ENCODE results near the gene BIRC2.

DNA sequence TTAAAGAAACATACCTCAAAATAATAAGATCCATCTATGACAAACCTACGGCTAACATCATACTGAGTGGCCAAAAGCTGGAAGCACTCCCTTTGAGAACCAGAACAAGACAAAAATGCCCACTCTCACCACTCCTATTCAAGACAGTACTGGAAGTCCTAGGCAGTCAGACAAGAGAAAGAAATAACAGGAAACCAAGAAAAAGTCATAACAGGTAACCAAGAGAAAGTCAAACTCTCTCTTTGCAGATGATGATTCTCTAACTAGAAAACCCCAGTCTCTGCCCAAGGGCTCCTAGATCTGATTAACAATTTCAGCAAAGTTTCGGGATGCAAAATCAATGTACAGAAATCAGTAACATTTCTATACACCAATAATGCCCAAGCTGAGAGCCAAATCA, 70.0 kb downstream of the BIRC2 start:
- TF ChIP-seq POLR2A (IDR thresholded peaks at IDR 0.05), result no peak
- TF ChIP-seq, protein P1, sequence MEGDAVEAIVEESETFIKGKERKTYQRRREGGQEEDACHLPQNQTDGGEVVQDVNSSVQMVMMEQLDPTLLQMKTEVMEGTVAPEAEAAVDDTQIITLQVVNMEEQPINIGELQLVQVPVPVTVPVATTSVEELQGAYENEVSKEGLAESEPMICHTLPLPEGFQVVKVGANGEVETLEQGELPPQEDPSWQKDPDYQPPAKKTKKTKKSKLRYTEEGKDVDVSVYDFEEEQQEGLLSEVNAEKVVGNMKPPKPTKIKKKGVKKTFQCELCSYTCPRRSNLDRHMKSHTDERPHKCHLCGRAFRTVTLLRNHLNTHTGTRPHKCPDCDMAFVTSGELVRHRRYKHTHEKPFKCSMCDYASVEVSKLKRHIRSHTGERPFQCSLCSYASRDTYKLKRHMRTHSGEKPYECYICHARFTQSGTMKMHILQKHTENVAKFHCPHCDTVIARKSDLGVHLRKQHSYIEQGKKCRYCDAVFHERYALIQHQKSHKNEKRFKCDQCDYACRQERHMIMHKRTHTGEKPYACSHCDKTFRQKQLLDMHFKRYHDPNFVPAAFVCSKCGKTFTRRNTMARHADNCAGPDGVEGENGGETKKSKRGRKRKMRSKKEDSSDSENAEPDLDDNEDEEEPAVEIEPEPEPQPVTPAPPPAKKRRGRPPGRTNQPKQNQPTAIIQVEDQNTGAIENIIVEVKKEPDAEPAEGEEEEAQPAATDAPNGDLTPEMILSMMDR (IDR thresholded peaks at IDR 0.05), result no peak
